Keratinocyte (primary cell): ENCODE data around the gene LRRC27. TPM values are rescaled to one million over a fixed set of nuclear protein-coding genes. Genes with fewer than 3 reads are reported as not detected.

Source experiments
- DNase-seq: peaks from one replicate; pipeline ENCODE4 v3.0.0-alpha.2; 2011; ENCODE audit warnings: low read depth, missing footprints, low spot score
- FAIRE-seq: peaks from 2 replicates; lab custom pipeline; 2011; peaks lifted over from hg19 to GRCh38; lab: Jason Lieb, UNC
- H2AFZ ChIP-seq: 2 replicates; pipeline ENCODE4 v1.6.0; 2012; ENCODE audit warnings: low read length, control low read depth, inconsistent platforms; ENCODE audit not compliant: control insufficient read depth
- H3K27ac ChIP-seq: 2 replicates; pipeline ENCODE4 v1.5.1; 2011; ENCODE audit warnings: low read length; ENCODE audit not compliant: control insufficient read depth, insufficient read depth
- H3K27me3 ChIP-seq: 3 replicates; pipeline ENCODE4 v1.6.0; 2011; ENCODE audit warnings: low read length; ENCODE audit not compliant: control insufficient read depth, insufficient read depth; ENCODE audit errors: extremely low read depth
- H3K36me3 ChIP-seq, 2 experiments: 2 replicates in 1 of 2; 3 replicates in 1 of 2; pipeline ENCODE4 v1.5.1; 2011; ENCODE audit warnings: low read length in 2 of 2, mild to moderate bottlenecking in 1 of 2; ENCODE audit not compliant: control insufficient read depth in 2 of 2, insufficient read depth in 2 of 2; ENCODE audit errors: extremely low read depth in 1 of 2
- H3K4me1 ChIP-seq: 3 replicates; pipeline ENCODE4 v1.5.1; 2011; ENCODE audit warnings: low read length; ENCODE audit not compliant: control insufficient read depth, insufficient read depth; ENCODE audit errors: extremely low read depth
- H3K4me2 ChIP-seq: 3 replicates; pipeline ENCODE4 v1.6.0; 2011; ENCODE audit warnings: low read depth, low read length; ENCODE audit not compliant: control insufficient read depth, insufficient read depth; ENCODE audit errors: extremely low read depth
- H3K4me3 ChIP-seq, 3 experiments: fragments of 200-600 bp in 1 of 3; sonication (generic) in 1 of 3; 2 replicates in 2 of 3; 3 replicates in 1 of 3; pipeline ENCODE4 v1.5.1; 2011 to 2016; ENCODE audit warnings: low read length in 3 of 3, mild to moderate bottlenecking in 3 of 3, control low read depth in 2 of 3, inconsistent platforms in 1 of 3, low read depth in 1 of 3, mixed read lengths in 1 of 3, mixed run types in 1 of 3, moderate library complexity in 1 of 3; ENCODE audit not compliant: control insufficient read depth in 2 of 3, insufficient read depth in 2 of 3; ENCODE audit errors: extremely low read depth in 1 of 3
- H3K79me2 ChIP-seq: 2 replicates; pipeline ENCODE4 v1.6.0; 2012; ENCODE audit warnings: low read length; ENCODE audit not compliant: control insufficient read depth, insufficient read depth
- H3K9ac ChIP-seq: 3 replicates; pipeline ENCODE4 v1.6.0; 2011; ENCODE audit warnings: low read length; ENCODE audit not compliant: control insufficient read depth, insufficient read depth; ENCODE audit errors: extremely low read depth
- H3K9me1 ChIP-seq: 3 replicates; pipeline ENCODE4 v1.6.0; 2011; ENCODE audit warnings: low read length; ENCODE audit not compliant: control insufficient read depth, insufficient read depth; ENCODE audit errors: extremely low read depth
- H3K9me3 ChIP-seq: 2 replicates; pipeline ENCODE4 v1.5.1; 2012; ENCODE audit warnings: low read depth, low read length; ENCODE audit not compliant: control insufficient read depth
- H4K20me1 ChIP-seq: 3 replicates; pipeline ENCODE4 v1.6.0; 2011; ENCODE audit warnings: low read length; ENCODE audit not compliant: control insufficient read depth, insufficient read depth; ENCODE audit errors: extremely low read depth
- CTCF ChIP-seq, 3 experiments: IDR thresholded peaks in 1 of 3; conservative IDR thresholded peaks in 1 of 3; optimal IDR thresholded peaks in 1 of 3; 2 replicates in 2 of 3; 3 replicates in 1 of 3; pipeline versions ENCODE3 to v1.5.1; 2011; ENCODE audit warnings: low read length in 3 of 3, mild to moderate bottlenecking in 3 of 3, moderate library complexity in 2 of 3, control low read depth in 1 of 3, inconsistent platforms in 1 of 3; ENCODE audit not compliant: insufficient read depth in 2 of 3; ENCODE audit errors: extremely low read depth in 1 of 3
- EZH2 ChIP-seq: IDR thresholded peaks from one replicate; pipeline ENCODE4 v1.6.1; 2012; ENCODE audit warnings: inconsistent platforms, mild to moderate bottlenecking, low read length, moderate library complexity
- dilution Hi-C: fragments of 300-500 bp; cut with MboI; formaldehyde crosslinking; loops from one replicate; pipeline ENCODE4 v1.7.0; 2020; ENCODE audit warnings: low sequenced_read_pairs; ENCODE audit not compliant: extremely low pct_ligation_motif_present
- polyA plus RNA-seq, 5 experiments: library from polyadenylated mRNA; depleted of rRNA in 3 of 5; stranded (reverse) in 3 of 5; stranded (forward) in 1 of 5; unstranded in 1 of 5; fragments of >200 nt; gene quantifications; 1 replicate in 1 of 5; 2 replicates in 3 of 5; 3 replicates in 1 of 5; pipeline versions ENCODE4 v1.2.1 to v1.2.3, GENCODE V29; 2011 to 2012; ENCODE audit warnings: missing spikeins in 2 of 5, low read depth in 1 of 5, low replicate concordance in 1 of 5

LRRC27 gene
- polyA plus RNA-seq, 1 donor (not counting 4 experiments of a cell fraction or from before 2014, with no cell fraction given), result 3.0 TPM

GRCh38 chr10:132384618-132385388 is 52.8 kb downstream of the LRRC27 start:
- H3K36me3 ChIP-seq, result no peaks in the 10 kb centered on the region
- H3K27ac ChIP-seq, result no peak overlapping the region
- no peaks in the 10 kb centered on the region for H3K9me1 ChIP-seq
- no peak overlapping the region for H3K9ac ChIP-seq
- no peak for FAIRE-seq
- DNase-seq, result no peak
- H3K4me1 ChIP-seq, result no peaks in the 10 kb centered on the region
- H3K4me3 ChIP-seq, result no peak overlapping the region
- no peaks in the 10 kb centered on the region for H4K20me1 ChIP-seq
- TF ChIP-seq EZH2, result no peak
- dilution Hi-C loops, result no loop called here
- no peak overlapping the region for H2AFZ ChIP-seq
- no peaks in the 10 kb centered on the region for H3K79me2 ChIP-seq
- no peak overlapping the region for H3K4me2 ChIP-seq
- H3K9me3 ChIP-seq, result no peaks in the 10 kb centered on the region
- no peaks in the 10 kb centered on the region for H3K27me3 ChIP-seq

GRCh38 chr10:132385389-132385667 is 53.3 kb downstream of the LRRC27 start:
- Histone ChIP-seq H3K79me2 (no peaks in the 10 kb centered on the region), H3K27me3 (no peaks in the 10 kb centered on the region), H3K9me3 (no peaks in the 10 kb centered on the region), H3K4me3 (no peak overlapping the region), H3K36me3 (no peaks in the 10 kb centered on the region), H2AFZ (no peak overlapping the region), H3K9me1 (no peaks in the 10 kb centered on the region), H4K20me1 (no peaks in the 10 kb centered on the region), H3K27ac (no peak overlapping the region), H3K4me2 (no peak overlapping the region), H3K9ac (no peak overlapping the region), H3K4me1 (no peaks in the 10 kb centered on the region)
- TF ChIP-seq EZH2 (no peak), CTCF (optimal IDR thresholded peaks at IDR 0.05 in 1 of 3, IDR thresholded peaks at IDR 0.05 in 1 of 3, conservative IDR thresholded peaks at IDR 0.05 in 1 of 3; ENCODE audit: extremely low read depth in 1 of 3, insufficient read depth in 2 of 3, low read length in 3 of 3) (no peak)
- dilution Hi-C loops, result no loop called here
- FAIRE-seq (no peak), DNase-seq (no peak)
